ENCODE data around the gene KATNAL2. TPM values are rescaled to one million over a fixed set of nuclear protein-coding genes. Genes with fewer than 3 reads are reported as not detected.

The KATNAL2 gene
- total and polyA plus RNA-seq, 10 of the 15 experiments (the other 5 are each of a cell fraction or from before 2014, with no cell fraction given) = 0.20 to 2.4 (median 1.7) TPM

- Histone ChIP-seq H3K9ac (ENCODE audit: control insufficient read depth, insufficient read depth, low read length) (no peak overlapping the region), H3K27ac (ENCODE audit: control insufficient read depth, insufficient read depth) (no peak overlapping the region), H3K27me3 (replicated peaks in 1 of 2; ENCODE audit: control insufficient read depth in 2 of 2, insufficient read depth in 2 of 2, low read length in 1 of 2) (no peaks in the 10 kb centered on the region), H3K4me1 (ENCODE audit: control insufficient read depth, insufficient read depth, low read length) (no peaks in the 10 kb centered on the region), H3K36me3 (ENCODE audit: control insufficient read depth in 2 of 2, insufficient read depth in 2 of 2, low read length in 1 of 2) (peaks cover 0 to 2% of the 10 kb centered on the region in 2 experiments; a peak in 3 of 4 replicates), H4K20me1 (ENCODE audit: control insufficient read depth, insufficient read depth) (no peaks in the 10 kb centered on the region), H3K79me2 (ENCODE audit: control insufficient read depth, insufficient read depth, low read length) (no peaks in the 10 kb centered on the region), H3K9me3 (replicated peaks; ENCODE audit: control insufficient read depth, insufficient read depth, low read length) (no peaks in the 10 kb centered on the region), H3K4me2 (ENCODE audit: control insufficient read depth, insufficient read depth) (no peak overlapping the region), H2AFZ (ENCODE audit: control insufficient read depth, low read depth, low read length) (no peak overlapping the region), H3K4me3 (no peak overlapping the region)
- ChIA-PET POLR2A (interaction anchor here (0.6 kb wide), 1 partner anchor 8 kb away, joined by 3 read pairs; no protein-coding TSS in a partner anchor), CTCF (interaction anchor here (1.2 to 3.9 kb wide), 2 partner anchors 9 to 94 kb away, joined by 4 to 23 read pairs; no protein-coding TSS in a partner anchor), RAD21 (ENCODE audit: unreplicated experiment) (interaction anchor here (0.6 kb wide), 1 partner anchor 788 kb away, joined by 3 read pairs; no protein-coding TSS in a partner anchor), SMC1A (ENCODE audit: uncharacterized antibody, unreplicated experiment) (interaction anchor here (0.9 to 1.8 kb wide), 4 partner anchors 9 to 94 kb away, joined by 3 to 5 read pairs (median 4); no protein-coding TSS in a partner anchor)
- TF ChIP-seq ZSCAN29 (IDR thresholded peaks at IDR 0.05) (no peak), PML (IDR thresholded peaks at IDR 0.05; ENCODE audit: low read length) (no peak), HCFC1 (IDR thresholded peaks at IDR 0.05; ENCODE audit: low read length) (no peak), RAD51 (IDR thresholded peaks at IDR 0.05) (no peak), NR2C2 (IDR thresholded peaks at IDR 0.05; ENCODE audit: borderline replicate concordance, control insufficient read depth, insufficient read length, low read depth) (no peak), POLR2AphosphoS5 (IDR thresholded peaks at IDR 0.05; ENCODE audit: low read length) (no peak), CHD4 (IDR thresholded peaks at IDR 0.05) (no peak), RBBP5 (conservative IDR thresholded peaks at IDR 0.05) (no peak)
- ATAC-seq (no peak), DNase-seq (ENCODE audit: low read depth, low spot score) (no peak), FAIRE-seq (no peak)
- no TSS peak for BruUV-seq (replicated peaks)
- intact Hi-C loops (cut with micrococcal nuclease; ENCODE audit: unreplicated experiment) = no loop called here
- in situ Hi-C loops (cut with MboI) = no loop called here
- WGBS (ENCODE audit: insufficient coverage, insufficient replicate concordance, low lambda C conversion rate, missing lambda C conversion rate) = over 99% methylated on average over 6 of the region's 6 CpGs
Measured at GRCh38 chr18:47110492-47111274, 193.3 kb downstream of the KATNAL2 start.
